NCI-H1048 (cell line): Measurements from ENCODE around the gene RAD54L.
"Not testable (repeated sequence)": the region's sequence is repeated elsewhere in the genome, so short reads cannot be mapped to it uniquely, and the experiment has no call there.

Experiments used
- DNase-seq: peaks from one replicate; lab custom pipeline; 2025; lab: John Stamatoyannopoulos, UW

Gene RAD54L

DNA sequence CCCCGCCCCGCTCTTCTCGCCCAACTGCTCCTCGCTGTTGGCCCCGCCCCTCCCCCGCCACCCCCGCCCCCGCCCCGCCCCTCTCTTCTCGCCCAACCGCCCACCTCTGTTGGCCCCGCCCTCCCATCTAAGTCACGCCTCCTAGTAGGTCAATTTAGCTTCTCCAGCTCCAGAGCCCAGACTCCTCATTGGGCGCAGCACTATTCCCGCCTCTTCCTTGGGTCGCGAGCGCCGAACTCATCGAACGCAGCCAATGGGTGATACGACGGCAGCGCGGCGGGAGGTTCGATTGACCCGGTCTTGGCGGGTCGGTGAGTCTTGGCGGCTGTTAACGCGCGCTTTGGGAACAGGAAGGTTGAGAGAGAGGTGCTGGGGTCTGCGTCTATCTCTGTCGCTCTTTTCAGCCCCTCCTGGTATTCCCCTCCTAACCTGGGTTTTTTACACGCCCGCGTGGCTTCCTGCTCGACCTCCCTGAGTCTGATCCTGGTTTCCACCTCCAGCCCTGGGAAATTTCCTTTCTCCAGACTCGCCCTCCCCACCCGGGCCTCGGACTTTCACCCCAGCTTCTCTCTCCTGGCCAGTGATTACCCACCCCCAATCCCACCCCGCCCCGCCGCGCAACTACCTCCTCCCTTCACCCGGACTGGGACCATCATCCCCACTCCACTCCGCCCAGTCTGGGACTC is at the start of gene RAD54L:
RAD54L (plus strand) TSS at position 328 of the 686 bp plus-strand sequence. CDS start 643 bp downstream, outside the sequence.
- DNase-seq = peak; percentile 93

DNA sequence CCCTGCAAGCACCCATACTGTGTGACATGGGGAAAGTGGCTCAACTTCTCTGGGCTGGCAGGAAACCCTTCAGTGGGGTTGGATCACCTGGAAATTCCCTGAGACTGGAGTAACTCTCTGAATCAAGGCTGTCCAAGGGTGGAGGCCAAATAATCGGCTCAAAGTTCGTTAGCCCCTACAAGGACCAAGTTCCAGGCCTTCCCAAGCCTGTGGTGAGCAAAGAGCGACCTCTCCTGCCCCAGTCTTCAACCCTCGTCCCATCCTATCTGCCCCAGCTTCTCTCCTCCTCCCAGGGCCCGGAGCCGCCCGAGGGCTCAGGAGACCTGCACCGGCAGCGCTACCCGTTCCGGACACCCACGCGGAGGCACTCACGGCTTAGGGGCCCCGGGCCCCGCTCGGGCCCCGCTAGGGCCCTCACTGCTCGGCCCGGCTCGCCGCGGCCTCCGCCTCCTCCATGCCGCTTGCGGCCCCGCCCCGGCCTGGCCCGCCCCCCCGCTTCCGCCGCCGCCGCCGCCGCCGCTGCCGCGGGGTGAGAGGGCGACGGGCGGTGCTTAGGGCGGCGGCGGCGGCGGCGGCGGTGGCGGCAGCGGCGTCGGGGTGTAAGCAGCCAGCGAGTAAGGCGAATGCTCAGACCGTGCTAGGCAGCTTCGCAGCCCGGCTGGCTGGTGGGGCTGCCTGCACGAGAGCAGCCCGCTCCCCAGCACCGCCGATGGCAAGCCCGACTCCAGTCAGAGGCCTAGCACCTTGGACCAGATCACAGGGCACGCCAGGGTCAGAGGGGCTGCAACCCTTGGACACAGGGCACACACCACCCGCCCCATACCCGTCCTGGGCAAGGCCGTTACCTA is 49.4 kb upstream of the RAD54L start, which contains the start of gene POMGNT1:
POMGNT1 (minus strand) TSS at position 471 of the 848 bp plus-strand sequence. CDS start 613 bp downstream, outside the sequence.
- peak; percentile 20 for DNase-seq

DNA sequence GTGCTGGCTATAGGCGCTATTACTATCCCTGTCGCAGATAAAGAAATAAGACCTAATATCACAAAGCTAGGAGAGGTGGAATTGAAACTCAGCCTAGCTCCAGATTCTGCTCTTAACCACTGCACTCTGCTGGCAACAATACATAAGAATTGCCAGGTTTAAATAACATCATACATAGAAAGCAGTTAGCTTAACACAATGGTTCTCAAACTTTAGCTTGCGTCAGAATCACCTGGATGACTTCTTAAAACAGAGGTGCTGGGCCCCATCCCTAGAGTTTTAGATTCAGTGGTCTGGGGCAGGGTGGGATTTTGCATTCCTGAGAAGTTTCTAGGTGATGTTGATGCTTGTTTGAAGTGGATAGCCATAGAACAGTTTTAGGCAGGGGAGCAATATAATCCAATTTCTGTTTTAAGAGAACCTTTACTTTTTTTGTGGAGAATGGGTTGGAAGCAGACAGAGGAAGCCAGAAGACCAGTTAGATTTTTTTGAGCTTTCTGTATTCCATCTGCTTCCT is 48.3 kb upstream of the RAD54L start:
- no peak for DNase-seq

DNA sequence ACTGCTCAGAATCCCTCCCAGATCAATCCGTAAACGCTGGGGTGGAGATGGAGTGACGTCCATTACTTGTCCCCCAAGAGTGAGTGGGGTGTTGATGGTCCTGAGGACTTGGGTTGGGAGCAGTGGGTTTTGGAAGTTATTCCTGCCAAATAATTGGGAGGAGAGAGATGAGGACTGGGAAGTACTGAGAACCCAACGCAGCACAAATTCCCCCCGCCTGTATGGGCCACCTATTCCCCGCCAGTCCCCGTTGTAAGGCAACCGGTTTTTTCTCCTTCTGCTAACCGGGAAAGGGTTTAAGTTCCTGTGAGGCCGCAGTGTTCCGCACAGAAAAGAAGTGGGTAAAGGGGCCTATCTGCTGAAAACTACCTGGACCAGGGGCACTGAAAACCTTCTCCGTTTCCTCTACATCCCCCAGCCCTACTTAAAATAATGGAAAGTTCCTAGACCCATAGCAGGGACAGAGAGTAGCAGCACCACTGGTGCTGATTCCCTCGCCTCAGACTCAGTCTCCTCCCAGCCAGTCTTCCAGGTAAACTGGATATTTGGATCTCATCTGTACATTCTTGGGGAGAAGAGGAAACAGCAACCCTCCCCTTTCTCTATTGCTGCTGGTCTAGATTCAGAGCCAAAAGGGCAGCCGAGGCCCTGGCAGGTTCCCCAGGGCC is 43.7 kb upstream of the RAD54L start:
- DNase-seq = no peak

DNA sequence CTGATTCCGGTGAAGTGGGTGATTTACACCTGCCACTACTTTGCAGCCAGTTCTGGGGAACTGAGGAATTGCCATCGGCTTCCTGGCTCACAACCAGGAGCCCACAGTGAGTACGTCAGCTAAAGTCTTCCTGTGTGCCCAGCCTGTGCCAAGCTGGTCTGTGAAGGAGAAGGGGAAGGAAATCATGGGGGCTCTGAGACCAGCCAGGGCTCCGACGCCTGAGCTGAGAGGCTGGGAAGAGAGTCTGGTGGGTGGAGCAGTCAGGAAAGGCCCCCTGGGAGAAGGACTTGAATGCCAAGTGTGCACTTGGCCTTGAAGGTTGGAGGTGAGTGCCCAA is 43.2 kb upstream of the RAD54L start:
- DNase-seq = no peak

DNA sequence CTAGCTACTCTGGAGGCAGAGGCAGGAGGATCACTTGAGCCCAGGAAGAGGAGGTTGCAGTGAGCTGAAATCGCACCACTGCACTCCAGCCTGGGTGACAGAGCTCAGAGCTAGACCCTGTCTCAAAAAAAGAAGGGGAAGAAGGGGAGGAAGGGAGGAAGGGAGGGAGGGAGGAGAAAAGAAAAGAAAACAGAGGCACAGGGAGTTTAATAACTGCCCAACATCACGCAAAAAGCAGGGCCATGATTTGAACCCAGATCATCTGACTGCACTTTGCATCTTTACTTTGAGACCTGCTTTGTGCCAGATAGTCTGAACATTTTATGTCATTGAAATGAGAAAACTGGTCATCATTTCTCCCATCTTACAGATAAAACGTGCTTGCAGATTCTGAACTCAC is 42.4 kb upstream of the RAD54L start:
- DNase-seq = no peak

DNA sequence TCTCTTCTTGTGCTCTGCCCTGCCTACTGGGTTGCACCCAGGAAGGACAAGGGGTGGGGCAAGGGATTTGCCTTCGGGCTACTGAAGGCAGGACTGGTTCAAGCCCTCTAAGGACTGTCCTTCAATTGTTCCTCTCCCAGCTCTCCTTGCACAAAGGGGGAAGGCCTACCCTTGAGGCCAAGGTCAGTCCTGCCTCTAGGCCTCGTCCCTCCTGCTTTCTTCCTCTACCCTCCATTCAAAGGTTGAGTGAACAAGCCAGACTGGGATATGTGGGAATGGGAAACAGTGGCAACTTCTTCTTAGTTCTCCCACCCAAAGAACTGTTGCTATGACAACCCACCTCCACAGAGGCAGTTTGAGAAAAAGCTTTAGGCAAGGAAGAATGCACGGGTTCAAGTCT is 41.8 kb upstream of the RAD54L start:
- no peak for DNase-seq

DNA sequence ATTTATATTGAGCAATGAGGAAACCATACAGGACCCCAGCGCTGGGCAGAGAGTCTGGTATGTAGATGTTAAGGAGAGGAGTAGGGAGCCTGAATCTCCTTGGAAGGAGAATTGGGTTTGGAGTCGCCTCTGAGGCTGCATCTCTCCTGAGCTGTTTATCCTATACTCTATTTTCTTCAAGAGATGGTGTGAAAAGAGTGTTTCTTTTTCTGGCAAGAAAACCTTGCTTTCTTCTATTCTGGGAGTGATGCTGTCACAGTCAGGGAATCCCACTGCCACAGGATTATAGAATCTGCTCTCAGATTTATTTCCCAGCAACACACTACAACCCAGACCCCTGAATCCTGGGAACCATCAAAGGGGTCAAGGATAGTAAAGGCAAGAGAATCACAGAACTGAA is 41.2 kb upstream of the RAD54L start:
- no peak for DNase-seq

DNA sequence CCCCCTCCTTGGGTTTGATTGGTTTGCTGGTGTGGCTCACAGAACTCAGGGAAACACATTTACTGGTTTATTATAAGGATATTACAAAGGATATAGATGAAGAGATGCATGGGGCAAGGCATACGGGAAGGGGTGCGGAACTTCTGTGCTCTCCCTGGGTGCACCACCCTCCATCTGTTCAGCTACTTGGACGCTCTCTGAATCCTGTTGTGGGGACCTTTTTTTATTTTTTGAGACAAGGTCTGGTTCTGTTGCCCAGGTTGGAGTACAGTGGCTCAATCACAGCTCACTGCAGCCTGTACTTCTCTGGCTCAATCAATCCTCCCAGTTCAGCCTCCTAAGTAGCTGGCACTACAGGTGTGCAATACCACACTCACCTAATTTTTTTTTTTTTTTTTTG is 37.0 kb upstream of the RAD54L start:
- DNase-seq = no peak

DNA sequence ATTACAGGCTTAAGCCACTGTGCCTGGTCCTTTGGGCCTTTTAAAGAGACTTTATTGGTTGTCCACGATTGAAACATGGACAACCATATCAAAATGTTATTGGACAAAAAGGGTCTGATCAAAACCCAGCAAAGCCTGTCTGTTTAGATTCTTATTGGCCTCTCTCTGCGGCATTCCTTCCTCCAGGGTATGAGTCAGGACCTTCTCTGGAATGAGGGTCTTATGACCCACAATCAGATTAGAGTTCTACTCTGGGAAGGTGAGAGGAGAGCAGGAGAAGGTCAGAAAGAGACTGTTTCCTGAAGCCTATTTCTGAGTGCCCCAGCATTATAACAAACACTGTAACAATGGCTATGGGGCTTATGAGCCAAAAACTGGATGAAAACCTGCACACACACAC is 36.5 kb upstream of the RAD54L start:
- DNase-seq = no peak

DNA sequence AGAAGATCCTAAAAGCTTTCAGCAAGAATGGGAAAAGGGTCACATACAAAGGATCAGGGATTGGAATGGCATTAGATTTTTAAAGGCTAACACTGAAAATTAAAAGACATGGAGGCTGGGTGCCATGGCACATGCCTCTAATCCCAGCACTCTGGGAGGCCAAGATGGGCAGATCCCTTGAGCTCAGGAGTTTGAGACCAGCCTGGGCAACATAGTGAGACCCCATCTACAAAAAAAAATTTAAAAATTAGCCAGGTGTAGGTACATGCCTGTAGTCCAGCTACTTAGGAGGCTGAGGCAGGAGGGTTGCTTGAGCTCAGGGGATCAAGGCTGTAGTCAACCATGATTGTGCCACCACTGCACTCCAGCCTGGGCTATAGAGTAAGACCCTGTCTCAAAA is 32.1 kb upstream of the RAD54L start:
- no peak for DNase-seq

DNA sequence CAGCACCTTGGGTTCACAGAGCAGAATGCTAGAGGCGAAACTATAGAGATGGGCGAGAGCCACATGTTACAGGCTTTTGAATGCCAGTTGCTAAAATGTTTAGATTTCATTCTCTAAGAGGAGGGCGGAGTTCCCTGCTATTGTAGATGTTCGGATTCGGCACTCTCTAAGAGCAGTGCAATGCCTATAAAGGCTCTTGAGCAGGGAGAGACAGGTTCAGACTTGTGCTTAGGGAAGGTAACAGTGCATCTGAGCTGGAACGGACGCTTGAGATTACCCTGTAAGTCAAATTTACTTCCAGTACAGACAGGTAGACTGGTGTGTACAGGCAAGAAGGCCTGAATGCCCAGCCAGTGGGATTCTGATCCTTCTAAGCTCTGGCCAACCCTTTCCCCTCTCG is 29.1 kb upstream of the RAD54L start:
- no peak for DNase-seq

DNA sequence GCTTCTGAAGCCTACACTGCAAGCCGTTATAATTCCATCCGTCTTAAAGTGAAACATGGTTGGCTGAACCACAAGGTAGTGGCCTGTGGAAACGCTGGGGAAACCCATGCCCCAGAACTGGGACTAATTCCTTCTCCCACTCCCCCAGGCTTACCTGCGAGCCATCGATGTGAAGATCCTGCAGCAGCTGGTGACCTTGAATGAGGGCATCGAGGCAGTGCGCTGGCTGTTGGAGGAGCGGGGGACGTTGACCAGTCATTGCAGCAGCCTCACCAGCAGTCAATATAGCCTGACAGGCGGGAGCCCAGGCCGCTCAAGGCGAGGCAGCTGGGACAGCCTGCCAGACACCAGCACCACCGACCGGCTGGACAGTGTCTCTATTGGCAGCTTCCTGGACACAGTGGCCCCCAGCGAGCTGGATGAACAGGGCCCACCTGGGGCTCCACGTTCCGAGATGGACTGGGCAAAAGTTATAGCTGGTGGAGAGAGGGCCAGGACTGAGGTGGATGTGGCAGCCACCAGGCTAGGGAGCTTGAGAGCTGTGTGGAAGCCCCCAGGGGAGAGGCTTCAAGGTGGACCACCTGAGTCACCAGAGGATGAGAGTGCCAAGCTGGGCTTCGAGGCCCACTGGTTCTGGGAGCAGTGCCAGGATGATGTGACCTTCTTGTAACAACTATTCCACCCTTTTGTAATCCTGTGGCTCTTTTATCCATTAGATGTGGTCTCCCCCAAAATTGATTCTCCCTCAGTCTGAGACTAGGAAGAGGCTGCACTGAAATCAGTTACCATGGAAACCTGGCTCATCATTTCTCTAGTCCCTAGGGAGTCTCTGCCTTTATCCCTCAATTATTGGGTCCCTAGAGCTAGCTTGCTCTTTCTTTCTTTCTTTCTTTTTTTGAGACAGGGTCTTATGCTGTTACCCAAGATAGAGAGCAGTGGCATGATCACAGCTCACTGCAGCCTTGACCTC is 27.7 kb upstream of the RAD54L start:
- no peak for DNase-seq

DNA sequence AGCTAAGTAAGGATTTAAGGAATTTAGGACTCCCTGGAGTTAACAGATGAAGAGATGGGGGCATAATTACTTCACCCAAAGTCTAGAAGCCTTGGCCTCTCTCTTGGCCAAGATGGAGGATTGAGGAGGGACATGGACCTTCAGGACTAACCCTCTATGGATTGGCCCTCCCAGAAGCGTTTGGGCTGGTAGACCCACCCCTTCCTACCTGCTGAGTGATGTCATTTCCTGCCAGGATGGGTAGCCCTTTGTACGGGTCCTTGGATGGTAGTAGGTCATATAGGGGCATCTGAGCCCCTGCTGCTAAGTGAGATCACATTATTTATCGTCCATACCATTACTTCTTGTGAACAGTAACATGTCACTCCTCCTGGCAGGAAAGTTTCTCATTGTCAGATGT is 26.8 kb upstream of the RAD54L start:
- no peak for DNase-seq

DNA sequence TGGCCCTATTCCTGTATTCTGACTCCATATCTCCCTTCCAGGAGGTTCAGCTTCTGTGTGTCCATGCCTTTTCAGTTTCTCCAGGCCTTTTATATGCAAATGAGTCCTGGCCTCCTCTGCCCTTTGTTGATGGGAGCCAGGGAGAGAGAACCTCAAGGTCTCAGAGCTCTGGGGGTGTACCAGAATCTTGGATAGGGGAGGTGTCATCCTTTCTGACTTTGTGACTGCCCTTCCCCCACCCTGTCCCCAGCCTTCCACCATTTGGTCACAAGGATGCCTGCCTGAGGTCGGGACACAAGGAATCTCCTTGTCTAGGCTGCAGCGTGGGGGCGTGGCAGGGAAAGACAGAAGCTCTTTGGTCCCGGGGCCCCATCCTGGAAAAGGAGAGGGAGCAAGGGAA is 25.8 kb upstream of the RAD54L start:
- no peak for DNase-seq

DNA sequence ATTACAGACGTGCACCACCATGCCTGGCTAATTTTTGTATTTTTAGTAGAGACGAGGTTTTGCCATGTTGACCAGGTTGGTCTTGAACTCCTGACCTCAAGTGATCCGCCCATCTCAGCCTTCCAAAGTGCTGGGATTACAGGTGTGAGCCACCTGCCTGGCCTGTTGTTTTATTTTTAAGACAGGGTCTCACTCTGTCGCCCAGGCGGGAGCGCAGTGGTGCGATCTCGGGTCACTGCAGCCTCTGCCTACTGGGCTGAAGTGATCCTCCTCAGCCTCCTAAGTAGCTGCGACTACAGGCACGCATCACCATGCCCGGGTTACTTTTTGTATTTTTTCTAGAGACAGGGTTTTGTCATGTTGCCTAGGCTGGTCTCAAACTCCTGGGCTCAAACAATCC is 24.5 kb upstream of the RAD54L start:
- DNase-seq = not testable (repeated sequence)

DNA sequence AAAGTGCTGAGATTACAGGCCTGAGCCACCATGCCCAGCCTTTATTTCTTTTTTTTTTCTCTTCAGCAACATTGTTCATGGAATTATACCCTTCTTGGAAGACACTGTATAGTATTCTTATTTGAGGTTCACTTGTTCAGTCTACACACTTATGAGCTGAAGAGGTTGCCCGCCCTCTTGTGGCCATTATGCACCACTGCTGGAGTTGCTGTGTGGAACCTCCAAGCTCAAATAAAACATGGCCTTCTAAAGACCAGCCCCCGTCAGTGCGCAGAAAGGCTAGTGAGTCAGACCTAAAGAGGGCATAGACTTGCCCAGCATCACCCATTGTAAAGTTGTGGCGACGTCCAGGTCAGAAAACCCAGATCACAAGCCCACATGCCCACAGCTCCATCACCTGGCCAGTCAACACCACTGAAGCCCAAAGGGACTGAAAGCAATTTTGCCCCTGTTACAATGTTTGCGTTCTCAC is 24.1 kb upstream of the RAD54L start:
- DNase-seq = peak; percentile 54

DNA sequence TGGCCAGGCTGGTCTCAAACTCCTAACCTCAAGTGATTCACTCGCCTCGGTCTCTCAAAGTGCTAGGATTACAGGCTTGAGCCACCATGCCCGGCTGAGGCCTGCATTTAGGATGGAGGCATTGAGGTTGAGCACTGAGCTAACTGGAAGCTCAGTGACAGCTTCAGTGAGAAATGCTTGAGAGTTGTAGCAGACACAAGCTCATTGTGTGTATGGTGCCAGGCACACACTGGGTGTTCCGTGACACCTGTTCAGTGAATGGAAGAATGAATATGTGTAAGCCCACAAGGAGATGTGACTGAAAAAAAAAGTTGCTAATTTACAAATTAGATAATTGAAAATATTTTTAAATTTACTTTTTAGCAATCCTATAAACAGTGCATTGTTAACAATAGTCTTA is 22.6 kb upstream of the RAD54L start:
- no peak for DNase-seq

DNA sequence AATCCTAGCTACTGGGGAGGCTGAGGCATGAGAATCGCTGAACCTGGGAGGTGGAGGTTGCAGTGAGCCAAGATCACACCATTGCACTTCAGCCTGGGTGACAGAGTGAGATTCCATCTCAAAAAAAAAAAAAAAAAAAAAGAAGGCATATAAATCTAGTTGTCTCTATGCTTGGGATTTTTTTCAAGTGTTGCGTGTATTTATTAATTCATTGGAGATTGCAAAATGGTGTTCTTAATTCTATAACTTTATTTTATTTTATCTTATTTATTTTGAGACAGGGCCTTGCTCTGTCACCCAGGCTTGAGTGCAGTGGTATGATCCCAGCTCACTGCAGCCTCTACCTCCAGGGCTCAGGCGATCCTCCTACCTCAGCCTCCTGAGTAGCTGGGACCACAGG is 16.3 kb upstream of the RAD54L start:
- DNase-seq = not testable (repeated sequence)

DNA sequence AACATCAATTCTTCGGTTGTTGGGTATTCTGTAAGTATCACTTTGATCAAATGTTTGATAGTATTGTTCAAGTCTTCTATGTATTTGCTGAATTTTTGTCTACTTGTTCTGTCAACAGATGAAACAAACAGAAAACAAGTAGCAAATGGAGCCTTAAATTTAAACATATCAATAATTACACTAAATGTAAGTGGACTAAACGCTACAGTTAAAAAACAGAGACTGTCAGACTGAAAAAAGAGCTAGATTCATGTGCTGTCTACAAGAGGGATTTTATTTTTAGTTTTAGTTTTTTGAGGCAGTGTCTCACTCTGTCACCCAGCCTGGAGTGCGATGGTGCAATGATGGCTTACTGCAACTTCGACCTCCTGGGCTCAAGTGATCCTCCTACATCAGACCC is 10.7 kb upstream of the RAD54L start:
- no peak for DNase-seq

DNA sequence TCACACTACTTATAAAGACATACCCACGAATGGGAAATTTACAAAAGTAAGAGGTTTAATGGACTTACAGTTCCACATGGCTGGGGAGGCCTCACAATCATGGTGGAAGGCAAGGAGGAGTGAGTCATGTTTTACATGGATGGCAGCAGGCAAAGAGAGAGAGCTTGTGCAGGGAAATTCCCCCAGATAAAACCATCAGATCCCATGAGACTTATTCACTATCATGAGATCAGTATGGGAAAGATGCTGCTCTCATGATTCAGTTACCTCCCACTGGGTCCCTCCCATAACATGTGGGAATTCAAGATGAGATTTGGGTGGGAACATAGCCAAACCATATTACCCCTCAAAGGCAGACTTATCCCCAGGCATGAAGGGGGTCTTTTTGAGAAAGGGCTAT is 8.7 kb upstream of the RAD54L start:
- not testable (repeated sequence) for DNase-seq
